K562 treated with DMSO at 1 percent for 48 hours (cell line): ENCODE measurements around the gene EIF2A. TPM values are rescaled to one million over a fixed set of nuclear protein-coding genes. Genes with fewer than 3 reads are reported as not detected.

Experiments
- total RNA-seq: library from RNA; unstranded; fragments of 300-600 nt; gene quantifications from 2 replicates; pipeline ENCODE4 v1.2.3, GENCODE V29; 2022; ENCODE audit warnings: low replicate concordance; ENCODE audit errors: extremely low read depth

EIF2A gene
- total RNA-seq: not detected in 2 replicates

DNA sequence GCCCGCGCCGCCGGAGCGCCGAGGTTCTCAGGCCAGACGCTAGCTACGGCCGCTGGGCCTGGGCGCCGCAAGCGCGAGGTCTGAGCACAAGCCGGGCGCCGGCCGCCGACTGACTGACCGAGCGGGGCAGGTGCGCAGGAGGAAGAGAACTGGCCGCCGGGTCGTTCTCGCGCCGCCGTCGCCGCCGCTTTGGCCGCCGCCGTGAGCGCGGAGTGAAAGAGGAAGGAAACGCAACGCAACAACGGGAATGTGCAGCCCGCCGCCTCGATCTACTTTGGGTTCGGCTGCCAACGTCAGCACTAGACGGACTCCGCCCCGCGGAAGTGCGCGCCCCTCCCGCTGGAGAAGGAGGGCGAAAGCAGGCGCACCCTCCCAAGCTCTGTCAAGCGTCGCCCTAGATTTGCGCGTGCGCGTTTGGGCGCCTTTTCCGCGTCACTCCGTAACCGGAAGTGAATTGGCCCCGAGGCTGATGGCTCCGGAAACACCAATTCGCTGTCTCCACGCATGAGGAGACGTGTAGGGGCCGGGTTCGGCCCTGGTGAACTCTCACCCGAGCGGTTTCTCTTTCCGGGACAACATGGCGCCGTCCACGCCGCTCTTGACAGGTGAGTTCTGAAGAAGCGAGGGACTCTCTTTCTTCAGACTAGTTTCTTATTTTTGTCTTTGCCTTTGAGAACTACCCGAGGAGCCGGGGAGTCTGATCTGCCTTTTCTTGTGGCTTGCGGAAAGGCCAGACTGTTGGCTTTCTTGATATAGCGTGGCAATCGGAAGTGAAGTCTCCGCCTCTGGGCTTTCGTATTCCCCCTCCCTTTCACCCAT is at the start of gene EIF2A, which contains the start of gene SERP1:
TSS of gene EIF2A (plus strand) at position 562 of the 819 bp plus-strand sequence. CDS start at position 578, 16 bp downstream.
TSS of gene SERP1 (minus strand) at position 271 of the 819 bp plus-strand sequence. CDS start 361 bp downstream, outside the sequence.

DNA sequence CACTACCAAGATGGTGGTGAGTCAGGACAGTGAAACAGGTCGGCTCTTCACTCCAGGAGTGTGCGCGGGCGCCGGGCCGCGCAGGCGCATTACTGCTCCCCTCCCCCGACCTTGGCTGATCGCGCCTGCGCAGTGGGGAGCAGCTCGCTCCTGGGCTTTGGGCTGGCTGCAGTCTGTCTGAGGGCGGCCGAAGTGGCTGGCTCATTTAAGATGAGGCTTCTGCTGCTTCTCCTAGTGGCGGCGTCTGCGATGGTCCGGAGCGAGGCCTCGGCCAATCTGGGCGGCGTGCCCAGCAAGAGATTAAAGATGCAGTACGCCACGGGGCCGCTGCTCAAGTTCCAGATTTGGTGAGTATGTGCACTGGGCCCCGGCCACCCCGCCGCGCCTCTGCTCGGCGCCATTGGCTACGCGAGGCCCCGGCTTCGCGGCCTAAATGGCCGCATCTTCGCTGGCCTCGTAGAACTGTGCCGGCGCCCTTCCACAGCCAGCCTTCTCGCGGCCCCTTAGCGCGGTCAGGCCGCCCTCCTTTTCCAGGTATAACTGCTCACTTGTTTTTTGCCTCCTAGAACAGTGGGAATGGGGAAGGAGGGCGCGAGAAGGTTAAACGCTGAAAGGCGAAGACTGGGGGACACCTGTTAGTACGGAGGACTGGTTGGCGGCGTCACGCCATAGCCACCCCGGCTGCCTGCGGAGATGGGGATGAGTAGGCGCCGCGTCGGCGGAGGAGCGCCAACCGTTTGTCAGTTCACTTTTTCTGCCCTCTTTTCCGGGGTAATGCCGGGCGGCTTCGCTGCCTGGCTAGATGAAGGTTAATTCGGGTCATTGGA is 56.8 kb downstream of the EIF2A start, which contains the start of gene SELENOT:
TSS of gene SELENOT (plus strand) at position 169 of the 827 bp plus-strand sequence. CDS start at position 211, 42 bp downstream.

Other genes with a start within 250 kb of the EIF2A start
- not detected in 2 replicates for gene TSC22D2, start 138.5 kb upstream of the EIF2A start, total RNA-seq
- not detected in 2 replicates for gene SERP1, start 291 bp upstream of the EIF2A start, total RNA-seq
- not detected in 2 replicates for gene SELENOT, start 56.5 kb downstream of the EIF2A start, total RNA-seq
- not detected in 2 replicates for gene ERICH6, start 157.1 kb downstream of the EIF2A start, total RNA-seq
- not detected in 2 replicates for gene SIAH2, start 216.4 kb downstream of the EIF2A start, total RNA-seq